ENCODE measurements around the gene KRTAP10-7. TPM values are rescaled to one million over a fixed set of nuclear protein-coding genes. Genes with fewer than 3 reads are reported as not detected.

Gene KRTAP10-7
- total and polyA plus RNA-seq, 10 donors, result not detected

DNA sequence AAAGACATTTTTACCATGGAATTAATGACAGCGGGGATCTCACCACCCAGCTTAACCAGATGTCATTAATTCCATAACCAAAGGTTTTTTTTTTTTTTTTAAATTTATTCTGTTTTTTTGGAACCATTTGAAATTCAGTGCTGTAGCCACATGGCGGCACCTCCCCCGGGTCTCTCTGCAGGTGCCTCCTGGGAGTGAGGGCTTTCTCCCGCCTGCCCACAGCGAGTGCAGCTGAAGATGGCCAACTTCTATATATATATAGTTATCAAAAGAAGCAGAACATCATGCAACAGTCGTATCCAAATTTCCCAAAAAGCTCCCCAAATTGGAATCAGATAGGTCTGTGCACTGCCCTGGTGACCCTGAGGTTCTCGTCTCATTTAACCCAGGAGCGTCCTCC is 15.1 kb downstream of the KRTAP10-7 start:
- TF ChIP-seq, protein P1, sequence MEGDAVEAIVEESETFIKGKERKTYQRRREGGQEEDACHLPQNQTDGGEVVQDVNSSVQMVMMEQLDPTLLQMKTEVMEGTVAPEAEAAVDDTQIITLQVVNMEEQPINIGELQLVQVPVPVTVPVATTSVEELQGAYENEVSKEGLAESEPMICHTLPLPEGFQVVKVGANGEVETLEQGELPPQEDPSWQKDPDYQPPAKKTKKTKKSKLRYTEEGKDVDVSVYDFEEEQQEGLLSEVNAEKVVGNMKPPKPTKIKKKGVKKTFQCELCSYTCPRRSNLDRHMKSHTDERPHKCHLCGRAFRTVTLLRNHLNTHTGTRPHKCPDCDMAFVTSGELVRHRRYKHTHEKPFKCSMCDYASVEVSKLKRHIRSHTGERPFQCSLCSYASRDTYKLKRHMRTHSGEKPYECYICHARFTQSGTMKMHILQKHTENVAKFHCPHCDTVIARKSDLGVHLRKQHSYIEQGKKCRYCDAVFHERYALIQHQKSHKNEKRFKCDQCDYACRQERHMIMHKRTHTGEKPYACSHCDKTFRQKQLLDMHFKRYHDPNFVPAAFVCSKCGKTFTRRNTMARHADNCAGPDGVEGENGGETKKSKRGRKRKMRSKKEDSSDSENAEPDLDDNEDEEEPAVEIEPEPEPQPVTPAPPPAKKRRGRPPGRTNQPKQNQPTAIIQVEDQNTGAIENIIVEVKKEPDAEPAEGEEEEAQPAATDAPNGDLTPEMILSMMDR (IDR thresholded peaks at IDR 0.05 in 8 of 11, conservative IDR thresholded peaks at IDR 0.05 in 3 of 11), result no peak
- TF ChIP-seq POLR2AphosphoS5 (IDR thresholded peaks at IDR 0.05), result no peak
- TF ChIP-seq POLR2A (IDR thresholded peaks at IDR 0.05), result no peak
- Histone ChIP-seq H3K27ac (no peak overlapping the region), H3K4me1 (peaks cover 0 to 18% (median 5%) of the 10 kb centered on the region in 6 donors), H3K27me3 (replicated peaks in 1 of 7) (peaks cover 0 to 41% (median 0%) of the 10 kb centered on the region in 7 donors), H3K9me3 (peaks cover 0 to 30% (median 27%) of the 10 kb centered on the region in 8 donors), H3K36me3 (no peaks in the 10 kb centered on the region), H3K4me3 (no peak overlapping the region)
- intact Hi-C loops (cut with DNase I; ENCODE audit: low total_unique reads), result no loop called here
- no peak for DNase-seq
- 77 to 85% (median 83%) methylated on average over 8 of the region's 8 CpGs for WGBS, 5 donors

DNA sequence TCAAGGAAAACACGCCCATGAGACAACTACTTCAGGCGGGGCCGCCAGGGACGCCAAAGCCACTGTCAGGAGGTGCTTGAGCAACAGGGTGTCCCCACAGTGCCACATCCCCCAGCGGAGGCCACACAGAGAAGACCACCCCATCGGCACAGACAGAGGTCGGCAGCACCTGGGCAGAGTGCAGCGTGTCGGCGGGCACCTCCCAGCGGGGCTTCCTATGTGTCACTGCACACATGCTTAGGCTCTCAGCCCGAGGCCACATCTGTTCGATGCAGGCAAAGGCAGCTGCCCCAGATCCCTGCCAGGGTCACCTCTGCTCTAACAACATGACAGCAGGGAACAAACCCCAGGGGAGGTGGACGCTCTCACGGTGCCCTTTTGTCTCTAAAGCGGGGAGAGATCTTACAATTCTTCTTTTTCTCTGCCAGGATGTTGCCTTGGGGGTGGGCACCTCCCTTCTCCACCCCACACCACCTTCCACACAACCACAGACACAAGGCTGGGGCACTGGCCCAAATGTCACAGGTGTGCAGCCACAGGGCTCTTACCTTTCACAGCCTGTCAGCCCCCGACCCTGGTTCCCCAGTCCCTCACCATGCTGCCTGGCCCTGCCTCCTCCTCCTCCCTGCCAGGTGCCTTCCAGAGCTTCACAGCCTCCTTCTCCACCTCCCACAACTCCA is 15.7 kb downstream of the KRTAP10-7 start:
- Histone ChIP-seq H3K27ac (no peak overlapping the region), H3K9me3 (peaks cover 0 to 28% (median 26%) of the 10 kb centered on the region in 8 donors), H3K36me3 (no peaks in the 10 kb centered on the region), H3K4me1 (peaks cover 0 to 18% (median 5%) of the 10 kb centered on the region in 6 donors), H3K27me3 (replicated peaks in 1 of 7) (peaks cover 0 to 41% (median 0%) of the 10 kb centered on the region in 7 donors), H3K4me3 (no peak overlapping the region)
- intact Hi-C loops (cut with DNase I; ENCODE audit: low total_unique reads), result no loop called here
- 75 to 84% (median 81%) methylated on average over 12 to 17 of the region's 17 CpGs for WGBS, 5 donors
- TF ChIP-seq POLR2A (IDR thresholded peaks at IDR 0.05) (no peak), POLR2AphosphoS5 (IDR thresholded peaks at IDR 0.05) (no peak)
- TF ChIP-seq, protein P1 (IDR thresholded peaks at IDR 0.05 in 8 of 11, conservative IDR thresholded peaks at IDR 0.05 in 3 of 11), result no peak
- DNase-seq, result peak; percentile 64

DNA sequence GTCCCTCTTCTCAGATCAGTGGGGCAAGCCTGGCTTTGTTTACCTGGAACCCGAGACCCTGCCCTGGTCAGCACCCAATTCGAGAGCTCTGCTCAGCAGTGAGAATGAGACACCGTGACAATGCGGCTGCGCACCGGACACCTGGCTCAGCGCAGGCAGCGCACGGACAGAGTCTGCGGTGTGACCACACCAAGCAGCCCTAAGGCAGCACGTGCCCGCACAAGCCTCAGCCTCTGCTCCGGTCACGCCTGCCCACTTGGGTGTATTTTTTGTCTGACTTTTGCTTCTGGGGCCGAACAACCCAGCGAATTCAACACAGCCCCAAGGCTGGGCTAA is 16.2 kb downstream of the KRTAP10-7 start:
- TF ChIP-seq, protein P1 (IDR thresholded peaks at IDR 0.05 in 8 of 11, conservative IDR thresholded peaks at IDR 0.05 in 3 of 11), result no peak
- no peak for TF ChIP-seq POLR2AphosphoS5 (IDR thresholded peaks at IDR 0.05)
- TF ChIP-seq POLR2A (IDR thresholded peaks at IDR 0.05), result no peak

DNA sequence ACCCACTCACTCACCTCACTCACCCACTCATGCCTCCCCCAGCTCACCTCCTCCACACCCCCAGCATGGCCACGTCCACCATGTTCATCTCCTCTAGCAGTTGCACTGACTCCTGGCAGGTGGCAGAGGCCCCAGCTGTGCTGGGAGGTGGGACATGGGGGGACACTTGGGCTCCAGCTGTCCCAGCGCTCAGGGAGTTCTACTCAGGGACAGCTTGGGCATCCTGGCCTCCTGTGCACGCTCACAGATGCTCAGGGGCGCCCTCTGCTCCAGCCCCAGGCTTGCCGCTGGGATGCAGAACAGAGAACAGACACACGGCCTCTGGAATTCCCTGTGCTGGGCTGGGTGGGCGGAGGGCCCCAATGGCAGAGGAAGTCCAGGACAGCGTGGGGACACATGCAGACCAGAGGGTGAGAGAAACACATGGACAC is 16.7 kb downstream of the KRTAP10-7 start:
- Histone ChIP-seq H3K4me3 (no peak overlapping the region), H3K9me3 (peaks cover 0 to 28% (median 18%) of the 10 kb centered on the region in 8 donors), H3K36me3 (no peaks in the 10 kb centered on the region), H3K4me1 (peaks cover 0 to 18% (median 5%) of the 10 kb centered on the region in 6 donors), H3K27me3 (replicated peaks in 1 of 7) (peaks cover 0 to 41% (median 0%) of the 10 kb centered on the region in 7 donors), H3K27ac (no peak overlapping the region)
- intact Hi-C loops (cut with DNase I; ENCODE audit: low total_unique reads), result no loop called here
- no peak for DNase-seq
- no peak for TF ChIP-seq POLR2AphosphoS5 (IDR thresholded peaks at IDR 0.05)
- TF ChIP-seq, protein P1 (IDR thresholded peaks at IDR 0.05 in 8 of 11, conservative IDR thresholded peaks at IDR 0.05 in 3 of 11), result no peak
- TF ChIP-seq POLR2A (IDR thresholded peaks at IDR 0.05), result no peak
- WGBS, 5 donors, result 69 to 87% (median 70%) methylated on average over 5 to 8 of the region's 8 CpGs

More for the DNA sequence above, 16.2 kb downstream of the KRTAP10-7 start:
- WGBS, 5 donors, result 86 to 93% (median 86%) methylated on average over 16 of the region's 16 CpGs
- peaks cover 0 to 41% (median 0%) of the 10 kb centered on the region in 7 donors for H3K27me3 ChIP-seq (replicated peaks in 1 of 7)
- no peak for DNase-seq
- H3K4me1 ChIP-seq, result peaks cover 0 to 18% (median 5%) of the 10 kb centered on the region in 6 donors
- intact Hi-C loops (cut with DNase I; ENCODE audit: low total_unique reads), result no loop called here
- peaks cover 0 to 28% (median 22%) of the 10 kb centered on the region in 8 donors for H3K9me3 ChIP-seq
- no peaks in the 10 kb centered on the region for H3K36me3 ChIP-seq
- H3K27ac ChIP-seq, result no peak overlapping the region
- H3K4me3 ChIP-seq, result no peak overlapping the region
